Esophagus squamous epithelium (tissue), 5 donors: Measurements from ENCODE around the gene CHST11. TPM values are rescaled to one million over a fixed set of nuclear protein-coding genes. Genes with fewer than 3 reads are reported as not detected.

ENCODE experiments used
- DNase-seq: peaks from one replicate; lab custom pipeline; 2025; lab: John Stamatoyannopoulos, UW
- H3K27ac ChIP-seq, 4 donors: fragments of 200-600 bp; sonication (generic); one replicate each; pipeline ENCODE4 v1.5.1; 2016 to 2019; ENCODE audit warnings: mild to moderate bottlenecking in 1 of 4
- H3K27me3 ChIP-seq, 4 donors: fragments of 200-600 bp; sonication (generic); 1 replicate in 3 of 4; 2 replicates in 1 of 4; pipeline versions ENCODE4 v1.5.1 to v1.6.0; 2017 to 2021; ENCODE audit warnings: antibody characterized with exemption in 1 of 4
- H3K36me3 ChIP-seq, 3 donors: fragments of 200-600 bp; sonication (generic); one replicate each; pipeline ENCODE4 v1.5.1; 2016 to 2019
- H3K4me1 ChIP-seq, 3 donors: fragments of 200-600 bp; sonication (generic); one replicate each; pipeline ENCODE4 v1.5.1; 2017 to 2019
- H3K4me3 ChIP-seq, 4 donors: fragments of 200-600 bp; sonication (generic); 1 replicate in 3 of 4; 2 replicates in 1 of 4; pipeline ENCODE4 v1.5.1; 2016 to 2019; ENCODE audit warnings: mild to moderate bottlenecking in 2 of 4, moderate library complexity in 1 of 4
- H3K9me3 ChIP-seq, 3 donors: fragments of 200-600 bp; sonication (generic); one replicate each; pipeline ENCODE4 v1.5.1; 2016 to 2019
- CTCF ChIP-seq, 6 experiments: fragments of 450-650 bp in 4 of 6; fragments of 200-600 bp in 2 of 6; sonication (generic) in 2 of 6; IDR thresholded peaks; one replicate each; pipeline ENCODE4 v1.5.1; 2016 to 2019; ENCODE audit warnings: antibody characterized with exemption in 6 of 6, mild to moderate bottlenecking in 4 of 6, moderate library complexity in 4 of 6
- POLR2A ChIP-seq, 4 donors: fragments of 450-650 bp; IDR thresholded peaks; one replicate each; pipeline ENCODE4 v1.6.1; 2017; ENCODE audit warnings: antibody characterized with exemption in 4 of 4, mild to moderate bottlenecking in 4 of 4, moderate library complexity in 3 of 4
- WGBS, 2 donors: methylation state at CpG; one replicate each; pipeline ENCODE4 v1.1.5; 2018; 5-methylcytosine and 5-hydroxymethylcytosine counted together
- intact Hi-C: fragments of 100-400 bp; cut with DNase I; formaldehyde crosslinking; loops from one replicate; pipeline ENCODE4 v1.15.0; 2022
- total RNA-seq, 4 donors: library from RNA; depleted of rRNA; stranded (reverse); fragments of >200 nt; gene quantifications; one replicate each; pipeline ENCODE4 v1.1.0, GENCODE V29; 2016
- donor health status: DM: yes; HTN: yes; CAD: no.

Gene CHST11
- total RNA-seq, 4 donors from 2014 or later: 6.3 to 12.6 (median 10.3) TPM

GRCh38 chr12:104662203-104662602 is 205.5 kb downstream of the CHST11 start:
- peaks cover 0 to 6% (median 0%) of the 10 kb centered on the region in 3 donors for H3K4me1 ChIP-seq
- 68 to 71% methylated on average over 6 of the region's 6 CpGs for WGBS, 2 donors
- no peak overlapping the region for H3K27ac ChIP-seq
- intact Hi-C loops: no loop called here
- H3K27me3 ChIP-seq: no peaks in the 10 kb centered on the region
- no peak for DNase-seq
- no peaks in the 10 kb centered on the region for H3K36me3 ChIP-seq
- no peak for TF ChIP-seq POLR2A (IDR thresholded peaks at IDR 0.05)
- TF ChIP-seq CTCF (IDR thresholded peaks at IDR 0.05): no peak
- no peak overlapping the region for H3K4me3 ChIP-seq
- H3K9me3 ChIP-seq: no peaks in the 10 kb centered on the region

- Histone ChIP-seq H3K27me3 (no peaks in the 10 kb centered on the region), H3K36me3 (no peaks in the 10 kb centered on the region), H3K4me3 (no peak overlapping the region), H3K4me1 (peaks cover 0 to 13% (median 6%) of the 10 kb centered on the region in 3 donors), H3K9me3 (no peaks in the 10 kb centered on the region), H3K27ac (no peak overlapping the region)
- 83 to 93% methylated on average over 9 of the region's 9 CpGs for WGBS, 2 donors
- TF ChIP-seq CTCF (IDR thresholded peaks at IDR 0.05) (no peak), POLR2A (IDR thresholded peaks at IDR 0.05) (no peak)
- no peak for DNase-seq
- intact Hi-C loops: no loop called here
Observed at GRCh38 chr12:104662908-104663307, 206.2 kb downstream of the CHST11 start.

GRCh38 chr12:104664351-104664750 is 207.6 kb downstream of the CHST11 start:
- WGBS, 2 donors: 40 to 86% methylated on average over 3 of the region's 3 CpGs
- intact Hi-C loops: no loop called here

DNA sequence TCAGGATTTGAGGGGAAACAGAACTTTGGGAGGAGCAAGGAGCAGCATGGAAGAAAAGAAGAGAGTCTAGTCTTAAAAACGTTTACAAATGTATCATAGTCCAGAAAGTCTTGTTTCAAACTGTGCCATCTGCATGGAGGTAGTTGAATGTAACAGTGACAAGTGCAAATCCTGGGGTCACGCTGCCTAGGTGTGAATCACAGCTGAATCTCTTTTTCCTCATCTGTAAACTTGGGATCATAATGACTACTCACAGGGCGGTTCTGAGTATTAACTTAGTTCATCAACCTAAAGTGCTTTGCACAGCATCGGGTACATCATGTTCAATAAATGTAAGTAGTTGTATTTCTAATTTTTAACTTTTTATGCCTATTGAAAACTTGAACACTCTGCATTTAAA is 208.5 kb downstream of the CHST11 start:
- peaks cover 15 to 37% (median 27%) of the 10 kb centered on the region in 3 donors for H3K4me1 ChIP-seq
- no peak for DNase-seq
- H3K9me3 ChIP-seq: no peaks in the 10 kb centered on the region
- H3K4me3 ChIP-seq: no peak overlapping the region
- no peaks in the 10 kb centered on the region for H3K36me3 ChIP-seq
- TF ChIP-seq POLR2A (IDR thresholded peaks at IDR 0.05) (no peak), CTCF (IDR thresholded peaks at IDR 0.05) (no peak)
- 60 to 61% methylated on average over 4 of the region's 4 CpGs for WGBS, 2 donors
- H3K27me3 ChIP-seq: no peaks in the 10 kb centered on the region
- no peak overlapping the region for H3K27ac ChIP-seq
- intact Hi-C loops: no loop called here

More at GRCh38 chr12:104664351-104664750, 207.6 kb downstream of the CHST11 start:
- no peak overlapping the region for H3K4me3 ChIP-seq
- H3K9me3 ChIP-seq: no peaks in the 10 kb centered on the region
- TF ChIP-seq CTCF (IDR thresholded peaks at IDR 0.05) (no peak), POLR2A (IDR thresholded peaks at IDR 0.05) (no peak)
- H3K36me3 ChIP-seq: no peaks in the 10 kb centered on the region
- H3K4me1 ChIP-seq: peaks cover 8 to 27% (median 18%) of the 10 kb centered on the region in 3 donors
- no peaks in the 10 kb centered on the region for H3K27me3 ChIP-seq
- H3K27ac ChIP-seq: no peak overlapping the region
- DNase-seq: no peak

GRCh38 chr12:104667139-104667538 is 210.4 kb downstream of the CHST11 start:
- DNase-seq: no peak
- H3K27ac ChIP-seq: peak overlapping the region in 1 of 4 donors; percentile 77
- intact Hi-C loops: no loop called here
- no peak overlapping the region for H3K4me3 ChIP-seq
- no peak for TF ChIP-seq POLR2A (IDR thresholded peaks at IDR 0.05)
- no peak for TF ChIP-seq CTCF (IDR thresholded peaks at IDR 0.05)
- H3K36me3 ChIP-seq: no peaks in the 10 kb centered on the region
- no peaks in the 10 kb centered on the region for H3K9me3 ChIP-seq
- H3K4me1 ChIP-seq: peaks cover 22 to 55% (median 43%) of the 10 kb centered on the region in 3 donors
- no peaks in the 10 kb centered on the region for H3K27me3 ChIP-seq
- 32 to 47% methylated on average over 7 of the region's 7 CpGs for WGBS, 2 donors
